GM19324 (cell line): ENCODE results near the gene TNS3.

Experiments
- ATAC-seq: cut with Tn5 transposase; IDR thresholded peaks from one replicate; pipeline ENCODE4 v1.9.1; 2021; ENCODE audit warnings: mild to moderate bottlenecking, moderate library complexity; ENCODE audit not compliant: unreplicated experiment, low FRiP score

Gene TNS3

GRCh38 chr7:47529405-47529804 is 52.5 kb downstream of the TNS3 start:
- no peak for ATAC-seq

GRCh38 chr7:47528471-47528870 is 53.4 kb downstream of the TNS3 start:
- ATAC-seq: no peak

- no peak for ATAC-seq
Observed at GRCh38 chr7:47526466-47526865, 55.4 kb downstream of the TNS3 start.

- no peak for ATAC-seq
Observed at GRCh38 chr7:47525066-47525623, 56.8 kb downstream of the TNS3 start.

- ATAC-seq: no peak
Observed at GRCh38 chr7:47523401-47523800, 58.5 kb downstream of the TNS3 start.

- no peak for ATAC-seq
Observed at GRCh38 chr7:47521816-47522561, 59.9 kb downstream of the TNS3 start.

GRCh38 chr7:47521011-47521795 is 60.7 kb downstream of the TNS3 start:
- ATAC-seq: no peak

- ATAC-seq: no peak
Observed at GRCh38 chr7:47520406-47520805, 61.5 kb downstream of the TNS3 start.

GRCh38 chr7:47518827-47519226 is 63.1 kb downstream of the TNS3 start:
- no peak for ATAC-seq

GRCh38 chr7:47517821-47518480 is 64.0 kb downstream of the TNS3 start:
- ATAC-seq: no peak

GRCh38 chr7:47516985-47517600 is 64.8 kb downstream of the TNS3 start:
- no peak for ATAC-seq

GRCh38 chr7:47516386-47516785 is 65.5 kb downstream of the TNS3 start:
- ATAC-seq: no peak

GRCh38 chr7:47515305-47515834 is 66.5 kb downstream of the TNS3 start:
- ATAC-seq: no peak

GRCh38 chr7:47514818-47515217 is 67.1 kb downstream of the TNS3 start:
- ATAC-seq: no peak

- ATAC-seq: no peak
Observed at GRCh38 chr7:47514367-47514766, 67.5 kb downstream of the TNS3 start.

GRCh38 chr7:47513741-47514241 is 68.1 kb downstream of the TNS3 start:
- no peak for ATAC-seq

- ATAC-seq: no peak
Observed at GRCh38 chr7:47512481-47513176, 69.3 kb downstream of the TNS3 start.

- ATAC-seq: no peak
Observed at GRCh38 chr7:47511699-47512370, 70.1 kb downstream of the TNS3 start.

GRCh38 chr7:47510786-47511185 is 71.1 kb downstream of the TNS3 start:
- ATAC-seq: no peak
